Sigmoid colon (tissue), 7 donors: ENCODE results near the gene HHIP. TPM values are rescaled to one million over a fixed set of nuclear protein-coding genes. Genes with fewer than 3 reads are reported as not detected.

ENCODE experiments used
- DNase-seq: peaks from one replicate; pipeline ENCODE4 v3.0.0-alpha.2; 2019
- H3K27ac ChIP-seq, 4 donors: fragments of 200-600 bp; sonication (generic); one replicate each; pipeline ENCODE4 v1.5.1; 2016 to 2019; ENCODE audit warnings: mild to moderate bottlenecking in 1 of 4
- H3K27me3 ChIP-seq, 3 donors: fragments of 200-600 bp; sonication (generic); one replicate each; pipeline ENCODE4 v1.5.1; 2019; ENCODE audit warnings: mild to moderate bottlenecking in 1 of 3
- H3K36me3 ChIP-seq, 4 donors: fragments of 200-600 bp; sonication (generic); one replicate each; pipeline ENCODE4 v1.5.1; 2016 to 2019
- H3K4me1 ChIP-seq, 4 donors: fragments of 200-600 bp; sonication (generic); one replicate each; pipeline ENCODE4 v1.5.1; 2017 to 2019
- H3K4me3 ChIP-seq, 4 donors: fragments of 200-600 bp; sonication (generic); one replicate each; pipeline ENCODE4 v1.5.1; 2017 to 2019; ENCODE audit warnings: mild to moderate bottlenecking in 2 of 4, moderate library complexity in 1 of 4
- H3K9me3 ChIP-seq, 4 donors: fragments of 200-600 bp in 3 of 4; sonication (generic) in 3 of 4; one replicate each; pipeline versions ENCODE4 v1.5.1 to v1.6.1; 2013 to 2019
- CTCF ChIP-seq, 4 experiments: fragments of 450-650 bp in 3 of 4; fragments of 200-600 bp in 1 of 4; IDR thresholded peaks; one replicate each; pipeline ENCODE4 v1.5.1; 2016 to 2019; ENCODE audit warnings: antibody characterized with exemption in 4 of 4, mild to moderate bottlenecking in 3 of 4, moderate library complexity in 2 of 4
- EP300 ChIP-seq, 4 donors: sonication (generic); formaldehyde crosslinking; IDR thresholded peaks; one replicate each; pipeline ENCODE4 v1.6.1; 2017; ENCODE audit warnings: antibody characterized with exemption in 4 of 4
- POLR2A ChIP-seq, 2 donors: fragments of 450-650 bp; IDR thresholded peaks; one replicate each; pipeline ENCODE4 v1.6.1; 2016; ENCODE audit warnings: antibody characterized with exemption in 2 of 2, mild to moderate bottlenecking in 2 of 2, moderate library complexity in 2 of 2
- POLR2AphosphoS5 ChIP-seq, 4 donors: sonication (generic); formaldehyde crosslinking; IDR thresholded peaks; one replicate each; pipeline ENCODE4 v1.6.1; 2017; ENCODE audit warnings: antibody characterized with exemption in 4 of 4
- WGBS, 2 donors: extraction: QIAGEN DNeasy Blood & Tissue Kit; methylation state at CpG; one replicate each; pipeline ENCODE4 v1.1.7; 2013; 5-methylcytosine and 5-hydroxymethylcytosine counted together
- intact Hi-C: fragments of 100-400 bp; cut with DNase I; formaldehyde crosslinking; loops from one replicate; pipeline ENCODE4 v1.15.1; 2023
- polyA plus RNA-seq, 3 donors: library from polyadenylated mRNA; stranded (reverse); fragments of 200-250 nt; gene quantifications; one replicate each; pipeline ENCODE4 v1.2.3, GENCODE V29; 2013
- total RNA-seq, 4 donors: library from RNA; depleted of rRNA; stranded (reverse); fragments of >200 nt; gene quantifications; one replicate each; pipeline ENCODE4 v1.1.0, GENCODE V29; 2016
- donor health status: healthy with polysubstance abuse.
- donor health status: Bipolar disorder and iron deficiency.
- donor health status: healthy.

The HHIP gene
- total and polyA plus RNA-seq, 7 donors = 0.16 to 2.1 (median 0.58) TPM; not detected in 1

GRCh38 chr4:144634978-144635747 is 10.8 kb upstream of the HHIP start:
- 75 to 85% methylated on average over 6 of the region's 6 CpGs for WGBS, 2 donors
- H3K4me1 ChIP-seq = no peaks in the 10 kb centered on the region
- no peaks in the 10 kb centered on the region for H3K9me3 ChIP-seq
- no peaks in the 10 kb centered on the region for H3K27me3 ChIP-seq
- intact Hi-C loops = no loop called here
- no peaks in the 10 kb centered on the region for H3K36me3 ChIP-seq
- H3K4me3 ChIP-seq = no peak overlapping the region
- TF ChIP-seq CTCF (IDR thresholded peaks at IDR 0.05) = no peak
- TF ChIP-seq POLR2A (IDR thresholded peaks at IDR 0.05) = no peak
- no peak for TF ChIP-seq POLR2AphosphoS5 (IDR thresholded peaks at IDR 0.05)
- no peak for TF ChIP-seq EP300 (IDR thresholded peaks at IDR 0.05)
- H3K27ac ChIP-seq = no peak overlapping the region
- DNase-seq = no peak

- intact Hi-C loops = no loop called here
- Histone ChIP-seq H3K27ac (no peak overlapping the region), H3K27me3 (peaks cover 3 to 45% (median 11%) of the 10 kb centered on the region in 3 donors), H3K4me3 (no peak overlapping the region), H3K36me3 (no peaks in the 10 kb centered on the region), H3K4me1 (peaks cover 0 to 23% (median 21%) of the 10 kb centered on the region in 4 donors), H3K9me3 (no peaks in the 10 kb centered on the region)
- whole genome bisulfite sequencing, 2 donors = 32 to 45% methylated on average over 12 of the region's 12 CpGs
- DNase-seq = no peak
- no peak for TF ChIP-seq POLR2AphosphoS5 (IDR thresholded peaks at IDR 0.05)
- no peak for TF ChIP-seq EP300 (IDR thresholded peaks at IDR 0.05)
- TF ChIP-seq POLR2A (IDR thresholded peaks at IDR 0.05) = no peak
- no peak for TF ChIP-seq CTCF (IDR thresholded peaks at IDR 0.05)
These were observed 1.4 kb upstream of the HHIP start for GRCh38 chr4:144644368-144645101.

- H3K4me3 ChIP-seq = peak overlapping the region; percentile 19 to 56 (median 50)
- H3K4me1 ChIP-seq = peaks cover 0 to 23% (median 21%) of the 10 kb centered on the region in 4 donors
- no peak for TF ChIP-seq EP300 (IDR thresholded peaks at IDR 0.05)
- no peak for TF ChIP-seq POLR2A (IDR thresholded peaks at IDR 0.05)
- TF ChIP-seq CTCF (IDR thresholded peaks at IDR 0.05) = no peak
- TF ChIP-seq POLR2AphosphoS5 (IDR thresholded peaks at IDR 0.05) = no peak
- H3K9me3 ChIP-seq = no peaks in the 10 kb centered on the region
- no peaks in the 10 kb centered on the region for H3K36me3 ChIP-seq
- no peak overlapping the region for H3K27ac ChIP-seq
- intact Hi-C loops = no loop called here
- no peak for DNase-seq
- peaks cover 3 to 51% (median 11%) of the 10 kb centered on the region in 3 donors for H3K27me3 ChIP-seq
- WGBS, 2 donors = 12 to 30% methylated on average over 29 of the region's 29 CpGs
These were observed 790 bp upstream of the HHIP start for GRCh38 chr4:144645102-144645630.

- H3K27ac ChIP-seq = no peak overlapping the region
- peaks cover 3 to 59% (median 11%) of the 10 kb centered on the region in 3 donors for H3K27me3 ChIP-seq
- WGBS, 2 donors = 3 to 9% methylated on average over 22 of the region's 22 CpGs
These were observed 653 bp downstream of the HHIP start for GRCh38 chr4:144646523-144647094.

More at GRCh38 chr4:144646523-144647094, 653 bp downstream of the HHIP start:
- Histone ChIP-seq H3K4me3 (peak overlapping the region; percentile 19 to 56 (median 50)), H3K4me1 (peaks cover 0 to 23% (median 21%) of the 10 kb centered on the region in 4 donors), H3K36me3 (no peaks in the 10 kb centered on the region), H3K9me3 (no peaks in the 10 kb centered on the region)
- no peak for TF ChIP-seq EP300 (IDR thresholded peaks at IDR 0.05)
- no peak for TF ChIP-seq POLR2AphosphoS5 (IDR thresholded peaks at IDR 0.05)
- no peak for TF ChIP-seq POLR2A (IDR thresholded peaks at IDR 0.05)
- TF ChIP-seq CTCF (IDR thresholded peaks at IDR 0.05) = no peak
- no peak for DNase-seq
- intact Hi-C loops = no loop called here
